Skin of body (tissue), 2 donors: ENCODE measurements around the gene PIR. TPM values are rescaled to one million over a fixed set of nuclear protein-coding genes. Genes with fewer than 3 reads are reported as not detected.

Source experiments
- DNase-seq: peaks from one replicate; lab custom pipeline; 2025; lab: John Stamatoyannopoulos, UW
- total RNA-seq: library from RNA; depleted of rRNA; stranded (reverse); fragments of >200 nt; gene quantifications from one replicate; pipeline ENCODE4 v1.2.3, GENCODE V29; 2014

Gene PIR
- total RNA-seq, 1 donor from 2014 or later, result 4.6 TPM

- peak; percentile 67 for DNase-seq
These were observed 75.0 kb downstream of the PIR start for GRCh38 chrX:15418041-15418706.

- DNase-seq, result no peak
These were observed 76.8 kb downstream of the PIR start for GRCh38 chrX:15416133-15416993.

- no peak for DNase-seq
These were observed 80.0 kb downstream of the PIR start for GRCh38 chrX:15413101-15413500.

GRCh38 chrX:15410947-15411346 is 82.2 kb downstream of the PIR start:
- DNase-seq, result no peak

GRCh38 chrX:15410430-15410829 is 82.7 kb downstream of the PIR start:
- DNase-seq, result no peak

- DNase-seq, result peak; percentile 2
These were observed 87.3 kb downstream of the PIR start for GRCh38 chrX:15405846-15406245.

- peak; percentile 3 for DNase-seq
These were observed 88.6 kb downstream of the PIR start for GRCh38 chrX:15404401-15405096.

GRCh38 chrX:15401378-15401777 is 91.8 kb downstream of the PIR start:
- DNase-seq, result no peak

GRCh38 chrX:15399962-15400391 is 93.2 kb downstream of the PIR start:
- no peak for DNase-seq

- no peak for DNase-seq
These were observed 94.3 kb downstream of the PIR start for GRCh38 chrX:15398874-15399273.

- DNase-seq, result no peak
These were observed 97.3 kb downstream of the PIR start for GRCh38 chrX:15395789-15396188.

- DNase-seq, result no peak
These were observed 101.3 kb downstream of the PIR start for GRCh38 chrX:15391850-15392249.

GRCh38 chrX:15384304-15384703 is 108.8 kb downstream of the PIR start, which contains the start of gene VEGFD:
Gene VEGFD (minus strand): TSS chrX:15384413. CDS start chrX:15383946, 467 bp downstream.
- peak; percentile 22 for DNase-seq

- DNase-seq, result no peak
These were observed 110.3 kb downstream of the PIR start for GRCh38 chrX:15382813-15383212.

GRCh38 chrX:15376956-15377355 is 116.2 kb downstream of the PIR start:
- peak; percentile 40 for DNase-seq

- DNase-seq, result peak; percentile 69
These were observed 119.2 kb downstream of the PIR start for GRCh38 chrX:15373976-15374375.

- no peak for DNase-seq
These were observed 126.4 kb downstream of the PIR start for GRCh38 chrX:15366506-15367352.

GRCh38 chrX:15359701-15360100 is 133.4 kb downstream of the PIR start:
- no peak for DNase-seq

GRCh38 chrX:15358533-15358932 is 134.6 kb downstream of the PIR start:
- DNase-seq, result no peak

GRCh38 chrX:15356444-15356843 is 136.7 kb downstream of the PIR start:
- DNase-seq, result no peak
